ENCODE measurements around the gene RGPD8.
"Not testable (repeated sequence)": the region's sequence is repeated elsewhere in the genome, so short reads cannot be mapped to it uniquely, and the experiment has no call there.

The RGPD8 gene

DNA sequence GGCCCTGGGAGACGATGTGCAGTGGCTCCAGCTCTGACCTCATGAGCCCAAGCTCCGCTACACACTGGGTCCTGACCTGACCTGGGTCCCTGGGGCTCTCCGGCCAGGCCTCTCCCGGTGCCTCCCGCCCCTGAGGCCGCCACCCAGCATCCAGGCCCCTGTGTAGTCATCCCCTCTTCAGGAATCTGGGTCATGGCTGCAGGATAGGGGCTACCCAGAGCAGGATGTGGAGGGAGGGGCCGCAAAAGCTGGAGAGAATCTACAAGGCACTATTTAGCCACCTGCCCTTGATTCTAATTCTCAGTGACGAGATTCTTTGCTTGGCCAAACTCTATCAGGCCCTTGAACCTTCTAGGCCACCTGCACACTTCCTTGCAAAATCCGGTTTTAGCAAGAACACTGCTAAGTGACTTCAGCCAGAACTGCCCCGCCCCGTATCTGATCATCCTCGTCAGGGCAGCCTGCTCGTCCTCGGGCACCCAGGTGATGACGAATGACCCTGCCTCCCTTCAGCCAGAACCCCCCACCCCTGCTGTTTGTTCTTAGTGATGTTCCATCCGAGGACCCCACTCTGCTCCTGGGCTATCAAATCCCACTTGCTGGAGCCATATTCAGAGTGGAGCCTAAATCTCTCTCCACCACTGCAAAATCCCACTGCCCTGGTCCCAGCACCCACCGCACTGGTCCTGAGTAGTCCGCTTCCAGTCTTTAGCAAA is 2.4 kb upstream of the RGPD8 start:
- H3K27ac ChIP-seq (ENCODE audit: low read length, poor library complexity, severe bottlenecking); DNase-seq; H3K18ac ChIP-seq (ENCODE audit: low read depth in 1 of 2, low read length in 2 of 2); H2BK15ac ChIP-seq (ENCODE audit: low read depth, poor library complexity, severe bottlenecking); H3K9ac ChIP-seq (ENCODE audit: low read length); H3K4me2 ChIP-seq (ENCODE audit: low read length, poor library complexity, severe bottlenecking); H2AFZ ChIP-seq (ENCODE audit: low read depth, low read length); H3K14ac ChIP-seq (ENCODE audit: low read length in 2 of 2); H3K27me3 ChIP-seq (ENCODE audit: control insufficient read depth in 1 of 2, insufficient read depth in 1 of 2, low read length in 2 of 2); H3K9me3 ChIP-seq (ENCODE audit: control insufficient read depth, low read length); H2BK12ac ChIP-seq (ENCODE audit: low read length in 2 of 2); H3K4me1 ChIP-seq (ENCODE audit: control insufficient read depth, insufficient read depth, low read depth, low read length); H3K4ac ChIP-seq (ENCODE audit: low read depth in 1 of 2, low read length in 2 of 2); H2BK120ac ChIP-seq (ENCODE audit: low read depth, low read length); H4K8ac ChIP-seq (ENCODE audit: low read length); H3K4me3 ChIP-seq (ENCODE audit: insufficient read depth in 1 of 2, low read depth in 1 of 2, low read length in 2 of 2); H3K23ac ChIP-seq (ENCODE audit: low read length in 2 of 2); H3K36me3 ChIP-seq (ENCODE audit: control insufficient read depth in 1 of 2, insufficient read depth in 2 of 2, low read depth in 1 of 2, low read length in 2 of 2); H2AK5ac ChIP-seq (ENCODE audit: low read length, severe bottlenecking); H4K91ac ChIP-seq (ENCODE audit: low read length); H3K79me1 ChIP-seq (replicated peaks; ENCODE audit: low read length, poor library complexity, severe bottlenecking); H2BK5ac ChIP-seq (ENCODE audit: low read depth, low read length, poor library complexity, severe bottlenecking): not testable (repeated sequence)
- WGBS: 95% methylated on average over 18 of the region's 18 CpGs

DNA sequence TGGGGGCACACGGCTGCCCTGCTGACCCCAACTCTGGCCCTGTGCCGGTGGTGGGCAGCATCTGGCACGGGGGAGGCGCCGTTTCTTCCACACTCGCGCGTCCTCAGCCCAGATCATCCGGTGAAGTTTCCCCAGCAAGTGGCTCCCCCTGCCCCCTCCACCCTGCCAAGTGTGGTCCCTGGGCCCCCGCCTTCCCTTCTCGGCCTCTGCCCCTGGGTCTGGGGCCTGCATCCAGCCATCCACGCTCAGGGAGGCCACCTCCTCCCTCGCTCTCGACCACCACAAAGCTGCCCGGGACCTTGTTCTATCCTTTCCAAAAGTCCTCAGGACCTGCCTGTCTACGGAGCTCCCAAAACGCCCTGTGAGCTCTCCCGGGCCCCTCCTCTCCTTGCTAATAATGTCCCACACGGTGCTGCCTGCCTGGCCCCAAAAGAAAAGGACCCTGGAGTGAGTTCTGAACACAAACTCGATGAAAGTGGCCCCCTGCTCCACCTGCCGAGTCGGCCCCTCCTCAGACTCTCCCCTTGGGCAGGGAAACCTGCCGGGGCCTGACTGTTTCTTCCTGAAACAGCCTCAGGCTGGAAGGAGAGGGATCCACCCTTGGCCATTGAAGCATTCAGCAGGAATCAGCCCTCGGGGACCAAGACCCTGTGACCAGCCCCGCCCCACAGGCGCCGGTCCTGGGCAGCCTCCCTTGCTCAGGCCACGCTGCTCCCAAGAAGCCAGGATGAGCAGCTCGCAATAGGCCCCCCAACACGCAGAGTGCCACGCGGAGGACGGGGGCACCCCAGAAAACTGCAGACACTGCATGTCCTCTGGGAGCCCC is 1.7 kb upstream of the RGPD8 start:
- H3K4ac ChIP-seq (ENCODE audit: low read depth in 1 of 2, low read length in 2 of 2); H3K27ac ChIP-seq (ENCODE audit: low read length, poor library complexity, severe bottlenecking); H3K9me3 ChIP-seq (ENCODE audit: control insufficient read depth, low read length); H2AFZ ChIP-seq (ENCODE audit: low read depth, low read length); H3K9ac ChIP-seq (ENCODE audit: low read length); H3K79me1 ChIP-seq (replicated peaks; ENCODE audit: low read length, poor library complexity, severe bottlenecking); H3K18ac ChIP-seq (ENCODE audit: low read depth in 1 of 2, low read length in 2 of 2); H2AK5ac ChIP-seq (ENCODE audit: low read length, severe bottlenecking); H2BK15ac ChIP-seq (ENCODE audit: low read depth, poor library complexity, severe bottlenecking); H3K23ac ChIP-seq (ENCODE audit: low read length in 2 of 2); H2BK120ac ChIP-seq (ENCODE audit: low read depth, low read length); H4K8ac ChIP-seq (ENCODE audit: low read length); H3K27me3 ChIP-seq (ENCODE audit: control insufficient read depth in 1 of 2, insufficient read depth in 1 of 2, low read length in 2 of 2); H3K4me2 ChIP-seq (ENCODE audit: low read length, poor library complexity, severe bottlenecking); H3K14ac ChIP-seq (ENCODE audit: low read length in 2 of 2); H3K4me1 ChIP-seq (ENCODE audit: control insufficient read depth, insufficient read depth, low read depth, low read length); H4K91ac ChIP-seq (ENCODE audit: low read length); H3K36me3 ChIP-seq (ENCODE audit: control insufficient read depth in 1 of 2, insufficient read depth in 2 of 2, low read depth in 1 of 2, low read length in 2 of 2); H3K4me3 ChIP-seq (ENCODE audit: insufficient read depth in 1 of 2, low read depth in 1 of 2, low read length in 2 of 2); DNase-seq; H2BK5ac ChIP-seq (ENCODE audit: low read depth, low read length, poor library complexity, severe bottlenecking); H2BK12ac ChIP-seq (ENCODE audit: low read length in 2 of 2): not testable (repeated sequence)
- WGBS: 87% methylated on average over 26 of the region's 33 CpGs

DNA sequence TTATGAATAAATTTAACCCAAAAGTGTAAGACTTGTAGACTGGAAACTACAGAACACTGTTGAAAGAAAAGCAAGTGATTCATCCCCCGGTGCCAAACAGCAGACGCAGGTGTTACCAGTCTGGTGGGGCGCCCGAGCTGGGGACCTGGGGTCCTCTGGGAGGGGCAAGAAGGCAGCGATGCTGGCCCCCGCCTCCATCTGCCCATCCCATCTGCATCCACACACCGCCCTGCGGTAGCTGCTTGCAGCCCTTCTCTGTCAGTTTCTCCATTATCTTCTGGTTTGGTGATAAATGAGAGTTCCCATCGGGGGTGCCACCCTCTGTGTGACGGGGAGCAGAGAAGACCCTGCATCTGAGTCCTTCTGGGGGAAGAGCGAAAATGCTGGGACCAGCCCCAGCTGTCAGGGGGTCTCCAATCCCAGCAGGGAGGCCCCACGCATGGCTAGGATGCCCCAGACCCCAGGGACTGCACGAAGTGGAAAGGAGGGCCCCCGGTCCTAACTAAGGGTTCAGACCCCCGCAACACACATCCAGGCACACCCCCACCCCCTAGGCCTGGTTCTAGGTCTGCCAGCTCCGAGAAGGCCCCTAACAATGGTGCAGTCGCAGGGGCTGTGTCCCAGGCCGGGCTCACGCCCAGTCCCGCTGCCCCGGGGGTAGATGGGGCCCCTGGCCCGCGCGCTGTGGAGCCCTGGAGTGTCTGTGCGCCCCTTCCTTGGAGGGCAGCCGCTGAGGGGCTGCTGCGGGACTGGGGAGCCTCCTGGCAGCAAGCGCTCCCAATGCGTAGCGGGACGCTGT is 686 bp upstream of the RGPD8 start:
- Histone ChIP-seq H3K18ac (ENCODE audit: low read depth in 1 of 2, low read length in 2 of 2) (no peak overlapping the region), H2BK15ac (ENCODE audit: low read depth, poor library complexity, severe bottlenecking) (no peak overlapping the region)

More for the DNA sequence above, 686 bp upstream of the RGPD8 start:
- DNase-seq: no peak
- H2BK5ac ChIP-seq (ENCODE audit: low read depth, low read length, poor library complexity, severe bottlenecking): no peak overlapping the region
- no peak overlapping the region for H2AK5ac ChIP-seq (ENCODE audit: low read length, severe bottlenecking)
- no peak overlapping the region for H4K91ac ChIP-seq (ENCODE audit: low read length)
- H3K14ac ChIP-seq (ENCODE audit: low read length in 2 of 2): no peak overlapping the region
- no peak overlapping the region for H2AFZ ChIP-seq (ENCODE audit: low read depth, low read length)
- H2BK12ac ChIP-seq (ENCODE audit: low read length in 2 of 2): no peak overlapping the region
- H3K27ac ChIP-seq (ENCODE audit: low read length, poor library complexity, severe bottlenecking): no peak overlapping the region
- 82% methylated on average over 31 of the region's 31 CpGs for WGBS
- no peaks in the 10 kb centered on the region for H3K36me3 ChIP-seq (ENCODE audit: control insufficient read depth in 1 of 2, insufficient read depth in 2 of 2, low read depth in 1 of 2, low read length in 2 of 2)
- H3K23ac ChIP-seq (ENCODE audit: low read length in 2 of 2): no peak overlapping the region
- H3K4ac ChIP-seq (ENCODE audit: low read depth in 1 of 2, low read length in 2 of 2): no peak overlapping the region
- no peak overlapping the region for H3K4me3 ChIP-seq (ENCODE audit: insufficient read depth in 1 of 2, low read depth in 1 of 2, low read length in 2 of 2)
- no peaks in the 10 kb centered on the region for H3K4me1 ChIP-seq (ENCODE audit: control insufficient read depth, insufficient read depth, low read depth, low read length)
- no peak overlapping the region for H3K9ac ChIP-seq (ENCODE audit: low read length)
- no peaks in the 10 kb centered on the region for H3K27me3 ChIP-seq (ENCODE audit: control insufficient read depth in 1 of 2, insufficient read depth in 1 of 2, low read length in 2 of 2)
- peak overlapping the region; percentile 49 for H4K8ac ChIP-seq (ENCODE audit: low read length)
- H3K4me2 ChIP-seq (ENCODE audit: low read length, poor library complexity, severe bottlenecking): no peak overlapping the region
- no peaks in the 10 kb centered on the region for H3K79me1 ChIP-seq (replicated peaks; ENCODE audit: low read length, poor library complexity, severe bottlenecking)
- no peak overlapping the region for H2BK120ac ChIP-seq (ENCODE audit: low read depth, low read length)
- no peaks in the 10 kb centered on the region for H3K9me3 ChIP-seq (ENCODE audit: control insufficient read depth, low read length)

Measured in mesenchymal stem cell (in vitro differentiated cells and primary cell).